Psoas muscle (tissue), 8 donors: ENCODE results near the gene CD6. TPM values are rescaled to one million over a fixed set of nuclear protein-coding genes. Genes with fewer than 3 reads are reported as not detected.

ENCODE experiments used
- ATAC-seq, 4 donors: fragments of 200-7000 bp; cut with Tn5 transposase; one replicate each; pipeline ENCODE4 v1.9.1; 2020; ENCODE audit warnings: moderate library complexity in 3 of 4, mild to moderate bottlenecking in 2 of 4
- DNase-seq, 2 donors: peaks; one replicate each; pipeline ENCODE4 v3.0.0-alpha.2; 2020
- H3K27ac ChIP-seq: fragments of 200-600 bp; one replicate; pipeline ENCODE4 v1.8.0; 2022
- H3K27me3 ChIP-seq, 3 donors: fragments of 200-600 bp in 1 of 3; one replicate each; pipeline versions ENCODE4 v1.6.1 to v1.8.0; 2013 to 2022; ENCODE audit warnings: low read length in 2 of 3, mild to moderate bottlenecking in 2 of 3, moderate library complexity in 1 of 3; ENCODE audit not compliant: insufficient read depth in 3 of 3
- H3K36me3 ChIP-seq, 2 donors: fragments of 200-600 bp in 1 of 2; one replicate each; pipeline versions ENCODE4 v1.6.1 to v1.8.0; 2013 to 2022; ENCODE audit warnings: low read depth in 1 of 2, mild to moderate bottlenecking in 1 of 2, moderate library complexity in 1 of 2; ENCODE audit not compliant: insufficient read depth in 1 of 2
- H3K4me1 ChIP-seq: fragments of 200-600 bp; one replicate; pipeline ENCODE4 v1.8.0; 2022
- H3K4me3 ChIP-seq: fragments of 200-600 bp; one replicate; pipeline ENCODE4 v1.8.0; 2022; ENCODE audit warnings: mild to moderate bottlenecking
- H3K9me3 ChIP-seq: fragments of 200-600 bp; one replicate; pipeline ENCODE4 v1.8.0; 2022
- CTCF ChIP-seq: fragments of 200-600 bp; IDR thresholded peaks from one replicate; pipeline ENCODE4 v1.8.0; 2022; ENCODE audit warnings: antibody characterized with exemption
- WGBS, 3 donors: extraction: QIAGEN DNeasy Blood & Tissue Kit; methylation state at CpG; one replicate each; pipeline versions ENCODE4 v1.1.6 to v1.1.7; 2013; 5-methylcytosine and 5-hydroxymethylcytosine counted together
- intact Hi-C, 2 donors: fragments of 100-400 bp; cut with DNase I; formaldehyde crosslinking; loops; one replicate each; pipeline versions ENCODE4 v1.11.0 to v1.14.2; 2022
- polyA plus RNA-seq, 3 donors: library from polyadenylated mRNA; stranded (reverse); fragments of 200-250 nt; gene quantifications; one replicate each; pipeline ENCODE4 v1.2.3, GENCODE V29; 2013
- total RNA-seq, 4 donors: library from RNA; stranded (reverse); fragmentation: NEBNext Ultra II Directional in 2 of 4; extraction: Animal tissue kit (Norgen Biotek cat#: 25700) in 2 of 4; gene quantifications; one replicate each; pipeline versions ENCODE4 v1.2.1 to v1.2.4, GENCODE V29; 2021 to 2023
- donor health status: healthy with polysubstance abuse.
- donor health status: DM: no; HTN: no; CAD: no; lungs with moderate emphysema.
- donor health status: Bipolar disorder and iron deficiency.
- donor health status: healthy.
- donor health status: DM: yes; HTN: yes; CAD: no.
- donor health status: DM: no; HTN: no; CAD: no.
- donor health status: DM: no; HTN: no; CAD: no.
- donor health status: DM: yes; HTN: yes; CAD: no.

CD6 gene
- total and polyA plus RNA-seq, 7 donors = 0.05 to 0.74 (median 0.43) TPM

DNA sequence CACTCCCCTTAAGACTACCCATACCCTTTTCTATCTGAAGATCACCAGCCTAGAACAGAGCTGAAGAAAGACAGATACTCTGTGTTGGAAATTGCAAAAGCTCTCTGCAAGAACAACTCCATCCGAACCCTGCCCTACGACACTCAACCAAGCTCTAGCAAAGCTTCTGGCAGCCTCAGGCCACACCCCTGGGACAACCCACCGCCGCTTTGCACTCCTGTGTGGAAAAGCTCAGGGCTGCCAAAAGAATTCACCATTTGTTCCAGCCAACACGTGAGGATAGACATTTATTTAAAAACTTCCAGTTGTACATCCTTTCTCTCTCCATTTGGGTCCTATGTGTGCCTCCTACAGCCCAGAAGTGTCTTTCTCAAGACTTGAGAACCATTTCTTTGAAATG, 68.4 kb downstream of the CD6 start:
- Histone ChIP-seq H3K4me3 (no peak overlapping the region), H3K4me1 (no peaks in the 10 kb centered on the region), H3K9me3 (no peaks in the 10 kb centered on the region), H3K36me3 (no peaks in the 10 kb centered on the region), H3K27me3 (no peaks in the 10 kb centered on the region), H3K27ac (no peak overlapping the region)
- 47 to 50% (median 49%) methylated on average over 5 of the region's 5 CpGs for WGBS, 3 donors
- intact Hi-C loops = no loop called here
- ATAC-seq (no peak), DNase-seq (no peak)
- TF ChIP-seq CTCF = no peak

GRCh38 chr11:61041755-61042518, 70.5 kb downstream of the CD6 start:
- Histone ChIP-seq H3K4me1 (no peaks in the 10 kb centered on the region), H3K9me3 (no peaks in the 10 kb centered on the region), H3K27ac (no peak overlapping the region), H3K27me3 (no peaks in the 10 kb centered on the region), H3K4me3 (no peak overlapping the region), H3K36me3 (no peaks in the 10 kb centered on the region)
- intact Hi-C loops = no loop called here
- ATAC-seq = peak in 2 of 4 donors; percentile 42 to 49
- WGBS, 3 donors = 27 to 36% (median 35%) methylated on average over 16 of the region's 16 CpGs
- TF ChIP-seq CTCF = no peak
- no peak for DNase-seq

DNA sequence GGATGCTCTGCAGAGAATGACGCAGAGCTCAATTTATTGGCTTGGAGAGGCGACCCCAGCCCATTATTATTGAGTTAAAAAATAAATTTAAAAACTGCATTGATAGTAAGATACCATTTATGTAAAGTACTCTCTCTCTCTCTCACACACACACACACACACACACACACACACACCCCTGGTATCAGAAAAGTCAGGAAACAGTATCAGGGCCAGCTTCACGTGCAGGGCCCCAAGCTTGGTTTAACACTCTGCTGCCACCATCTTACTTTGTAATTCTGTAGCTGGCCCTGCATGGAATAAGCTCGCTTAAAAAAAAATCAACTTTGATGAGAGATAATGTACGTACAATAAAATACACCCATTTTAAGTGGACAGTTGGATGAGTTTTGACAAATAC, 71.1 kb downstream of the CD6 start:
- TF ChIP-seq CTCF = no peak
- 71 to 80% (median 72%) methylated on average over 5 of the region's 5 CpGs for WGBS, 3 donors
- H3K9me3 ChIP-seq = no peaks in the 10 kb centered on the region
- no peak overlapping the region for H3K27ac ChIP-seq
- H3K36me3 ChIP-seq = no peaks in the 10 kb centered on the region
- H3K4me3 ChIP-seq = no peak overlapping the region
- intact Hi-C loops = no loop called here
- DNase-seq (no peak), ATAC-seq (no peak)
- H3K4me1 ChIP-seq = no peaks in the 10 kb centered on the region
- H3K27me3 ChIP-seq = no peaks in the 10 kb centered on the region

GRCh38 chr11:61042961-61043540, 71.6 kb downstream of the CD6 start:
- DNase-seq = no peak
- intact Hi-C loops = no loop called here

More at GRCh38 chr11:61042961-61043540, 71.6 kb downstream of the CD6 start:
- TF ChIP-seq CTCF = no peak
- Histone ChIP-seq H3K9me3 (no peaks in the 10 kb centered on the region), H3K4me3 (no peak overlapping the region), H3K4me1 (no peaks in the 10 kb centered on the region), H3K27me3 (no peaks in the 10 kb centered on the region), H3K27ac (no peak overlapping the region), H3K36me3 (no peaks in the 10 kb centered on the region)
- no peak for ATAC-seq
- 92 to 95% (median 93%) methylated on average over 14 of the region's 14 CpGs for WGBS, 3 donors
